Central memory CD8-positive, alpha-beta T cell (primary cell): ENCODE results near the gene ASS1.

Experiments
- ATAC-seq: fragments of 150-1000 bp; cut with Tn5 transposase; replicated peaks from 2 replicates; pipeline ENCODE4 v1.10.0; 2022; ENCODE audit warnings: mild to moderate bottlenecking, moderate FRiP score, moderate number of reproducible peaks; ENCODE audit not compliant: poor library complexity, severe bottlenecking; ENCODE audit errors: extremely low read depth
- DNase-seq, 2 donors: peaks; one replicate each; pipeline ENCODE4 v3.0.0; 2021; ENCODE audit warnings: low spot score in 2 of 2
- H3K27ac Mint-ChIP-seq: one replicate; pipeline ENCODE4 v1.8.0; 2022; ENCODE audit warnings: low read depth, mild to moderate bottlenecking, moderate library complexity, mixed read lengths
- H3K27me3 Mint-ChIP-seq: one replicate; pipeline ENCODE4 v1.8.0; 2022; ENCODE audit warnings: mixed read lengths
- H3K36me3 Mint-ChIP-seq: one replicate; pipeline ENCODE4 v1.8.0; 2022; ENCODE audit warnings: mild to moderate bottlenecking, moderate library complexity, mixed read lengths; ENCODE audit not compliant: insufficient read depth
- H3K4me1 Mint-ChIP-seq: one replicate; pipeline ENCODE4 v1.8.0; 2022; ENCODE audit warnings: mixed read lengths
- H3K4me3 Mint-ChIP-seq: one replicate; pipeline ENCODE4 v1.8.0; 2022; ENCODE audit warnings: mild to moderate bottlenecking, moderate library complexity, mixed read lengths
- H3K9me3 Mint-ChIP-seq: one replicate; pipeline ENCODE4 v1.8.0; 2022; ENCODE audit warnings: mixed read lengths

Gene ASS1

GRCh38 chr9:130466537-130467217 lies 21.9 kb downstream of the ASS1 start:
- Mint-ChIP-seq H3K4me1 (no peaks in the 10 kb centered on the region), H3K27ac (no peak overlapping the region), H3K4me3 (no peak overlapping the region), H3K27me3 (peaks cover 63% of the 10 kb centered on the region), H3K36me3 (no peaks in the 10 kb centered on the region), H3K9me3 (no peaks in the 10 kb centered on the region)
- no peak for DNase-seq
- ATAC-seq, result no peak

GRCh38 chr9:130467316-130467715 lies 22.6 kb downstream of the ASS1 start:
- Mint-ChIP-seq H3K4me3 (no peak overlapping the region), H3K27ac (no peak overlapping the region), H3K9me3 (no peaks in the 10 kb centered on the region), H3K27me3 (peaks cover 69% of the 10 kb centered on the region), H3K36me3 (no peaks in the 10 kb centered on the region), H3K4me1 (no peaks in the 10 kb centered on the region)
- DNase-seq, result no peak
- ATAC-seq, result no peak

GRCh38 chr9:130468566-130468965 lies 23.8 kb downstream of the ASS1 start:
- no peak for DNase-seq
- Mint-ChIP-seq H3K27me3 (peaks cover 77% of the 10 kb centered on the region), H3K9me3 (no peaks in the 10 kb centered on the region), H3K4me1 (no peaks in the 10 kb centered on the region), H3K27ac (no peak overlapping the region), H3K36me3 (no peaks in the 10 kb centered on the region), H3K4me3 (no peak overlapping the region)
- no peak for ATAC-seq

- no peak for ATAC-seq
- Mint-ChIP-seq H3K27ac (no peak overlapping the region), H3K27me3 (peaks cover 67% of the 10 kb centered on the region), H3K4me1 (no peaks in the 10 kb centered on the region), H3K36me3 (no peaks in the 10 kb centered on the region), H3K9me3 (no peaks in the 10 kb centered on the region), H3K4me3 (no peak overlapping the region)
- DNase-seq, result no peak
These were observed 25.5 kb downstream of the ASS1 start for GRCh38 chr9:130470269-130470668.

GRCh38 chr9:130470950-130471349 lies 26.2 kb downstream of the ASS1 start:
- DNase-seq (no peak), ATAC-seq (no peak)
- Mint-ChIP-seq H3K36me3 (no peaks in the 10 kb centered on the region), H3K27ac (no peak overlapping the region), H3K4me1 (no peaks in the 10 kb centered on the region), H3K9me3 (no peaks in the 10 kb centered on the region), H3K27me3 (peaks cover 67% of the 10 kb centered on the region), H3K4me3 (no peak overlapping the region)

- Mint-ChIP-seq H3K9me3 (no peaks in the 10 kb centered on the region), H3K4me3 (no peak overlapping the region), H3K27ac (no peak overlapping the region), H3K27me3 (peaks cover 61% of the 10 kb centered on the region), H3K36me3 (no peaks in the 10 kb centered on the region), H3K4me1 (no peaks in the 10 kb centered on the region)
- DNase-seq, result no peak
- ATAC-seq, result no peak
These were observed 26.8 kb downstream of the ASS1 start for GRCh38 chr9:130471411-130472183.

DNA sequence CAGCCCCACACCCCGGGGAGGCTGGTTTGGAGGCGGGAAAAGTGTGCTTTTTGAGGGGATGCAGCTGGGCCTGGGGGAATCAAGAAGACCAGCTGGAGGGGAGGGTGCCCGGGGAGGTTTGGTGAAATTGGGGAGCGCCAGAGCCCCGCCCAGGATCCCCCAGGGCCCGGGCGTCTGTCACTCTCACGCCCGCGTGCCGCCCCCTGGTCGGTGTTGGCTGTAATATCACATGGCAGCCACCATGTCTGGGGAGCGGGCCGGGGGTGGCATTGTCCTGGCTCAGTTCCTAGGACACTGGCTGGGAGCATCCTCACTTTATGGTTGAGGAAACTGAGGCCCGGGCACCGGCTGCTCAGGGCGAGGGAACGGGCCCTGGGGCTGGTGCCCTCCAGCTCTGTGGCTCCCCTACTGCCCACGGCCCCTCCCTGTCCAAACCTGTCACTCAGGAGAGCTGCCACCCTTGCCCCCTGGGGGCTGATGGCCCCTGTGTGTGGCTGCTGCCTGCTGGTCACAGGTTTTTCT lies 27.5 kb downstream of the ASS1 start:
- no peak for ATAC-seq
- no peaks in the 10 kb centered on the region for H3K9me3 Mint-ChIP-seq
- H3K27me3 Mint-ChIP-seq, result peaks cover 55% of the 10 kb centered on the region
- no peak overlapping the region for H3K27ac Mint-ChIP-seq
- no peak for DNase-seq
- no peaks in the 10 kb centered on the region for H3K4me1 Mint-ChIP-seq
- no peaks in the 10 kb centered on the region for H3K36me3 Mint-ChIP-seq
- no peak overlapping the region for H3K4me3 Mint-ChIP-seq

- DNase-seq (no peak), ATAC-seq (no peak)
- no peaks in the 10 kb centered on the region for H3K36me3 Mint-ChIP-seq
- no peak overlapping the region for H3K4me3 Mint-ChIP-seq
- no peaks in the 10 kb centered on the region for H3K9me3 Mint-ChIP-seq
- H3K27me3 Mint-ChIP-seq, result peaks cover 47% of the 10 kb centered on the region
- no peaks in the 10 kb centered on the region for H3K4me1 Mint-ChIP-seq
- no peak overlapping the region for H3K27ac Mint-ChIP-seq
These were observed 28.2 kb downstream of the ASS1 start for GRCh38 chr9:130473009-130473408.

DNA sequence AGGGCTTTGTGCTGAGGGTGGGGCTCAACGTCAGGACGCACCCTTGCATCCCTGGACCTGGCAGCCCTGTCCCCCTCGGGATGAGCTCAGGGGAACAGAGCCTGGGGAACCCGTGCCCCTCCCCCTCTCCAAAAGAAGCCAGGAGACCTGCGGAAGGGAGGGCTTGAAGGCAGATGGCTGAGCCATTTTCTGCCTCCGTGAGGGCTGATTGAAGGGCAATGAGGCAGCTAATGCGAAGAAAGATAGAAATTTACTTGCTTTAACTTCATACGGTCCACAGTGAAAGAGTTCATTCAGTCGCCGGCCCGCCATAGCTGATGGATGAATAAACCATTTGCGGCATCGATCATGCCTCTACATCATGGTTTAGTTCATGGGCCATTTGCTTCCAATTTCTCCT lies 28.8 kb downstream of the ASS1 start:
- H3K4me3 Mint-ChIP-seq, result no peak overlapping the region
- H3K36me3 Mint-ChIP-seq, result no peaks in the 10 kb centered on the region
- no peak overlapping the region for H3K27ac Mint-ChIP-seq
- no peaks in the 10 kb centered on the region for H3K9me3 Mint-ChIP-seq
- peaks cover 46% of the 10 kb centered on the region for H3K27me3 Mint-ChIP-seq
- DNase-seq (no peak), ATAC-seq (no peak)
- no peaks in the 10 kb centered on the region for H3K4me1 Mint-ChIP-seq

DNA sequence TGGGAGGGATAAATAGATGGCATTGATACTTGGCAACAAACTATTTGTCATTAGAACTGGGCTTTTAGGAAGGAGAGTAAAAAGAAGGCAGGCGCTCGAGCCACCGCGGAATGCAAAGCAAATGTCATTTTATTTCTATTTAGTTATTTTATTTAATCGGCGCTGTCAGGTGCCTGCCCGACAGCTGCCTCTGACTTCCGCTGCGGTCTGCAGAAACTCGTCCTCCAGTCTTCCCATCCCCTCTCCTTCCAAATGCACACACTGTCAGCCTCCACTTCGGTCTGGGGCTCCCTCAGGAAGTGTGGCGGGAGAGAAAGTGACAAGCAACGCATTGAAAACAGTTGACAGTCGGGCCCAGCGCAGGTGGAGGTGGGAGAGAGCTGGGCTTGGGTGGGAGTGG lies 29.3 kb downstream of the ASS1 start:
- Mint-ChIP-seq H3K36me3 (no peaks in the 10 kb centered on the region), H3K4me1 (no peaks in the 10 kb centered on the region), H3K27ac (no peak overlapping the region), H3K9me3 (no peaks in the 10 kb centered on the region), H3K27me3 (peaks cover 41% of the 10 kb centered on the region), H3K4me3 (no peak overlapping the region)
- no peak for DNase-seq
- ATAC-seq, result no peak

DNA sequence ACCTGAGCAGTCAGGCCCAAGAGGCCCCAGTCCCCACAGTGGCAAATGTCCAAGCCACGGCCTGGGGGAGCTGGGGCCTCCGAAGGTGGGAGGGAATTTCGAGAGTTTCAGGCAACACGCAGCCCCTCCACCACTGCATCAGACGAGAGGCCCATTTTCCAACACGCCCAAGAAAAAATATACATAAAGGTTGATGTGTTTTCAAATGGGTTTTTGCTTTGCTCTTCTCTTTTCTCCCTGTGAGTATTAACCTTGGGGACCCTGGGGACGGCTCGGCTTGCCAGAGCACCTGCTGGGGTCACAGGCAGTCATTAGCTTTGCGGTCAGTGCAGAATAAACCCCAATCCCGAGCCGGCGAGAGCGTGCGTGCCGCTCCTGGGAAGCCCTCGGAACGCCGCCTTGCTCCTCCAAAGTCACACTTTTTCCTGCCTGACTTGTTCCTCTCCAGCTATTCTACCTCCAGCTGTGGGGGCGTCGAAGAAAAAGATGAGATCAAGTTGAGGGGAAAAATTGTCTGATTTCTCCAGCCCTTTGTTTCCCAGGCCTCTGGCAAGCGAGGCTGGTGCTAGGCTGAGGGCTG lies 31.5 kb downstream of the ASS1 start:
- ATAC-seq (no peak), DNase-seq (no peak)
- Mint-ChIP-seq H3K9me3 (no peaks in the 10 kb centered on the region), H3K4me3 (no peak overlapping the region), H3K27me3 (peaks cover 20% of the 10 kb centered on the region), H3K27ac (no peak overlapping the region), H3K4me1 (no peaks in the 10 kb centered on the region), H3K36me3 (no peaks in the 10 kb centered on the region)

DNA sequence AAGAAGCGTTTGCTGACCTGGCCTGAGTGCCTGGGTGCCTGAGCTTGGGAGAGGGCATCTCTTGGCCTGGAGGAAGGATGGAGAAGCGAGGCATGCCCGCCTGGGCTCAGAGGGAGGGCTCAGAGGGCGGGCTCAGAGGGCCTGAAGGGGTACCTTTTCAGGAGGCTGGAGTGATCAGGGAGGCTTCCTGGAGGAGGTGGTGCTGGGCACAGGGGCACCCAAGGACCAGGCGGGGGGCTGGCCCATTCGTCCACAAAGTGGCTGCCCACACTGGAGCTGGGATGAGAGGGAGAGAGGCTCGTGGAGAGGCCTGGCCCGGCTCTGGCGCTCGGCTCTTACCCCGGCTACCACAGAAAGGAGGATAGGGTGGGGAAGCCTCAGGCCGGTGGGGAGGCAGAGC lies 32.8 kb downstream of the ASS1 start:
- Mint-ChIP-seq H3K4me3 (no peak overlapping the region), H3K27me3 (peaks cover 15% of the 10 kb centered on the region), H3K36me3 (no peaks in the 10 kb centered on the region), H3K9me3 (no peaks in the 10 kb centered on the region), H3K27ac (no peak overlapping the region), H3K4me1 (no peaks in the 10 kb centered on the region)
- ATAC-seq (no peak), DNase-seq (no peak)

GRCh38 chr9:130478152-130478551 lies 33.4 kb downstream of the ASS1 start:
- no peak for ATAC-seq
- peaks cover 15% of the 10 kb centered on the region for H3K27me3 Mint-ChIP-seq
- DNase-seq, result no peak
- H3K4me3 Mint-ChIP-seq, result no peak overlapping the region
- H3K9me3 Mint-ChIP-seq, result no peaks in the 10 kb centered on the region
- no peak overlapping the region for H3K27ac Mint-ChIP-seq
- no peaks in the 10 kb centered on the region for H3K36me3 Mint-ChIP-seq
- H3K4me1 Mint-ChIP-seq, result no peaks in the 10 kb centered on the region
